ENCODE measurements around the gene PTPRD. TPM values are rescaled to one million over a fixed set of nuclear protein-coding genes. Genes with fewer than 3 reads are reported as not detected.

PTPRD gene
- total RNA-seq, 1 experiment from 2014 or later = 0.02 TPM

DNA sequence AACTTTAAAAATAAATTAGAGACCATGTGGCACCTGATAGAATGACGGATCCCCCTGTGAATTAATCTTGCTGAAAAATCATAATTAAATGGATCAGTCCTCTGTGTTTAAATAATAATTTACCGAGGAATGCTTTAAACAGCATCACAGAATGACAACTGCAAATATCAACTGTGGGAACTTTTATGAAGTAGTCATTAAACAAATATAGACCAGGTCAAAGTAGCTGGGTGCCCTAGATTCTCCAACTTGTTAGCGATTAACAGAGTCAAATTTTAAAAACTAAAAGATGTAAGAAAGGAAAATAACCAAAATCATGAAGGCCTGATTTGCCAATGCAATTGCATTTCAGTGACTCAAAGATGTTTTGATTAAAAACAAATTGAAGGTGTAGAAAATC lies 933.4 kb downstream of the PTPRD start:
- H3K9ac ChIP-seq (ENCODE audit: low read length) = no peak overlapping the region
- H3K4me2 ChIP-seq (ENCODE audit: low read length) = no peak overlapping the region
- H3K79me2 ChIP-seq (ENCODE audit: insufficient read depth, low read length) = no peaks in the 10 kb centered on the region
- H3K36me3 ChIP-seq (ENCODE audit: control insufficient read depth in 1 of 2, insufficient read depth in 2 of 2, low read length in 2 of 2) = no peaks in the 10 kb centered on the region
- DNase-seq (ENCODE audit: low read depth, low spot score) = no peak
- no peak for ATAC-seq
- no peaks in the 10 kb centered on the region for H3K27me3 ChIP-seq (ENCODE audit: insufficient read depth, low read length)
- H3K9me2 ChIP-seq (ENCODE audit: insufficient read depth) = no peaks in the 10 kb centered on the region
- no peaks in the 10 kb centered on the region for H4K20me1 ChIP-seq (ENCODE audit: insufficient read depth)
- POLR2A ChIA-PET = no interaction called here
- no peak overlapping the region for H3K27ac ChIP-seq (ENCODE audit: low read depth, low read length)
- no peak for TF ChIP-seq EGR1 (IDR thresholded peaks at IDR 0.05; ENCODE audit: low read depth)
- TF ChIP-seq ZFX (IDR thresholded peaks at IDR 0.05) = no peak
- TF ChIP-seq, protein P1, sequence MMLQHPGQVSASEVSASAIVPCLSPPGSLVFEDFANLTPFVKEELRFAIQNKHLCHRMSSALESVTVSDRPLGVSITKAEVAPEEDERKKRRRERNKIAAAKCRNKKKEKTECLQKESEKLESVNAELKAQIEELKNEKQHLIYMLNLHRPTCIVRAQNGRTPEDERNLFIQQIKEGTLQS (IDR thresholded peaks at IDR 0.05) = no peak
- no peak for TF ChIP-seq SP1 (IDR thresholded peaks at IDR 0.05; ENCODE audit: low read depth)
- no peak for TF ChIP-seq POLR2A (IDR thresholded peaks at IDR 0.05; ENCODE audit: borderline replicate concordance, extremely low read depth, insufficient read depth, insufficient read length)
- TF ChIP-seq SIN3A (IDR thresholded peaks at IDR 0.05; ENCODE audit: low read depth) = no peak
- no peak for TF ChIP-seq EZH2 (IDR thresholded peaks at IDR 0.05)
- TF ChIP-seq TCF7L2 (IDR thresholded peaks at IDR 0.05; ENCODE audit: borderline replicate concordance, extremely low read depth, insufficient read depth, insufficient read length) = no peak
- TF ChIP-seq, protein P2, sequence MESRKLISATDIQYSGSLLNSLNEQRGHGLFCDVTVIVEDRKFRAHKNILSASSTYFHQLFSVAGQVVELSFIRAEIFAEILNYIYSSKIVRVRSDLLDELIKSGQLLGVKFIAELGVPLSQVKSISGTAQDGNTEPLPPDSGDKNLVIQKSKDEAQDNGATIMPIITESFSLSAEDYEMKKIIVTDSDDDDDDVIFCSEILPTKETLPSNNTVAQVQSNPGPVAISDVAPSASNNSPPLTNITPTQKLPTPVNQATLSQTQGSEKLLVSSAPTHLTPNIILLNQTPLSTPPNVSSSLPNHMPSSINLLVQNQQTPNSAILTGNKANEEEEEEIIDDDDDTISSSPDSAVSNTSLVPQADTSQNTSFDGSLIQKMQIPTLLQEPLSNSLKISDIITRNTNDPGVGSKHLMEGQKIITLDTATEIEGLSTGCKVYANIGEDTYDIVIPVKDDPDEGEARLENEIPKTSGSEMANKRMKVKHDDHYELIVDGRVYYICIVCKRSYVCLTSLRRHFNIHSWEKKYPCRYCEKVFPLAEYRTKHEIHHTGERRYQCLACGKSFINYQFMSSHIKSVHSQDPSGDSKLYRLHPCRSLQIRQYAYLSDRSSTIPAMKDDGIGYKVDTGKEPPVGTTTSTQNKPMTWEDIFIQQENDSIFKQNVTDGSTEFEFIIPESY (IDR thresholded peaks at IDR 0.05; ENCODE audit: extremely low read depth, insufficient replicate concordance, low read length) = no peak
- no peak for TF ChIP-seq SRF (IDR thresholded peaks at IDR 0.05; ENCODE audit: low read depth)
- no peak for TF ChIP-seq EZH2phosphoT487 (IDR thresholded peaks at IDR 0.05; ENCODE audit: borderline replicate concordance)
- TF ChIP-seq, protein P3, sequence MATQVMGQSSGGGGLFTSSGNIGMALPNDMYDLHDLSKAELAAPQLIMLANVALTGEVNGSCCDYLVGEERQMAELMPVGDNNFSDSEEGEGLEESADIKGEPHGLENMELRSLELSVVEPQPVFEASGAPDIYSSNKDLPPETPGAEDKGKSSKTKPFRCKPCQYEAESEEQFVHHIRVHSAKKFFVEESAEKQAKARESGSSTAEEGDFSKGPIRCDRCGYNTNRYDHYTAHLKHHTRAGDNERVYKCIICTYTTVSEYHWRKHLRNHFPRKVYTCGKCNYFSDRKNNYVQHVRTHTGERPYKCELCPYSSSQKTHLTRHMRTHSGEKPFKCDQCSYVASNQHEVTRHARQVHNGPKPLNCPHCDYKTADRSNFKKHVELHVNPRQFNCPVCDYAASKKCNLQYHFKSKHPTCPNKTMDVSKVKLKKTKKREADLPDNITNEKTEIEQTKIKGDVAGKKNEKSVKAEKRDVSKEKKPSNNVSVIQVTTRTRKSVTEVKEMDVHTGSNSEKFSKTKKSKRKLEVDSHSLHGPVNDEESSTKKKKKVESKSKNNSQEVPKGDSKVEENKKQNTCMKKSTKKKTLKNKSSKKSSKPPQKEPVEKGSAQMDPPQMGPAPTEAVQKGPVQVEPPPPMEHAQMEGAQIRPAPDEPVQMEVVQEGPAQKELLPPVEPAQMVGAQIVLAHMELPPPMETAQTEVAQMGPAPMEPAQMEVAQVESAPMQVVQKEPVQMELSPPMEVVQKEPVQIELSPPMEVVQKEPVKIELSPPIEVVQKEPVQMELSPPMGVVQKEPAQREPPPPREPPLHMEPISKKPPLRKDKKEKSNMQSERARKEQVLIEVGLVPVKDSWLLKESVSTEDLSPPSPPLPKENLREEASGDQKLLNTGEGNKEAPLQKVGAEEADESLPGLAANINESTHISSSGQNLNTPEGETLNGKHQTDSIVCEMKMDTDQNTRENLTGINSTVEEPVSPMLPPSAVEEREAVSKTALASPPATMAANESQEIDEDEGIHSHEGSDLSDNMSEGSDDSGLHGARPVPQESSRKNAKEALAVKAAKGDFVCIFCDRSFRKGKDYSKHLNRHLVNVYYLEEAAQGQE (IDR thresholded peaks at IDR 0.05; ENCODE audit: low read depth) = no peak
- no peak for TF ChIP-seq ELF1 (IDR thresholded peaks at IDR 0.05; ENCODE audit: borderline replicate concordance, low read depth)
- TF ChIP-seq, protein P4, sequence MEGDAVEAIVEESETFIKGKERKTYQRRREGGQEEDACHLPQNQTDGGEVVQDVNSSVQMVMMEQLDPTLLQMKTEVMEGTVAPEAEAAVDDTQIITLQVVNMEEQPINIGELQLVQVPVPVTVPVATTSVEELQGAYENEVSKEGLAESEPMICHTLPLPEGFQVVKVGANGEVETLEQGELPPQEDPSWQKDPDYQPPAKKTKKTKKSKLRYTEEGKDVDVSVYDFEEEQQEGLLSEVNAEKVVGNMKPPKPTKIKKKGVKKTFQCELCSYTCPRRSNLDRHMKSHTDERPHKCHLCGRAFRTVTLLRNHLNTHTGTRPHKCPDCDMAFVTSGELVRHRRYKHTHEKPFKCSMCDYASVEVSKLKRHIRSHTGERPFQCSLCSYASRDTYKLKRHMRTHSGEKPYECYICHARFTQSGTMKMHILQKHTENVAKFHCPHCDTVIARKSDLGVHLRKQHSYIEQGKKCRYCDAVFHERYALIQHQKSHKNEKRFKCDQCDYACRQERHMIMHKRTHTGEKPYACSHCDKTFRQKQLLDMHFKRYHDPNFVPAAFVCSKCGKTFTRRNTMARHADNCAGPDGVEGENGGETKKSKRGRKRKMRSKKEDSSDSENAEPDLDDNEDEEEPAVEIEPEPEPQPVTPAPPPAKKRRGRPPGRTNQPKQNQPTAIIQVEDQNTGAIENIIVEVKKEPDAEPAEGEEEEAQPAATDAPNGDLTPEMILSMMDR (IDR thresholded peaks at IDR 0.05 in 2 of 3, conservative IDR thresholded peaks at IDR 0.05 in 1 of 3; ENCODE audit: borderline replicate concordance in 1 of 3, insufficient read depth in 1 of 3, low read depth in 2 of 3, low read length in 2 of 3) = no peak
- TF ChIP-seq CEBPB (IDR thresholded peaks at IDR 0.05; ENCODE audit: low read depth) = no peak
- no peak for TF ChIP-seq ZNF274 (IDR thresholded peaks at IDR 0.05; ENCODE audit: low read depth, low read length)
- no peak for TF ChIP-seq CBX3 (IDR thresholded peaks at IDR 0.05; ENCODE audit: low read depth)
- TF ChIP-seq, protein P5, sequence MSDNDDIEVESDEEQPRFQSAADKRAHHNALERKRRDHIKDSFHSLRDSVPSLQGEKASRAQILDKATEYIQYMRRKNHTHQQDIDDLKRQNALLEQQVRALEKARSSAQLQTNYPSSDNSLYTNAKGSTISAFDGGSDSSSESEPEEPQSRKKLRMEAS (IDR thresholded peaks at IDR 0.05) = no peak
- H3K9me3 ChIP-seq (ENCODE audit: control insufficient read depth in 1 of 2, insufficient read depth in 1 of 2, low read depth in 1 of 2, low read length in 2 of 2) = peaks cover 4 to 11% of the 10 kb centered on the region in 2 experiments; a peak in 2 of 4 replicates
- H2AFZ ChIP-seq (ENCODE audit: low read depth, low read length, poor library complexity, severe bottlenecking) = no peak overlapping the region
- CTCF ChIA-PET = no interaction called here
- intact Hi-C loops (cut with micrococcal nuclease) = no loop called here
- no TSS peak for BruUV-seq (replicated peaks)
- no peak overlapping the region for H3K4me3 ChIP-seq (replicated peaks in 1 of 2; ENCODE audit: low read depth in 1 of 2, low read length in 2 of 2)
- H3K4me1 ChIP-seq (ENCODE audit: control insufficient read depth in 1 of 2, insufficient read depth in 2 of 2, low read length in 2 of 2) = no peaks in the 10 kb centered on the region
- RAD21 ChIA-PET (ENCODE audit: low non-redundant PET in 1 of 2, low total read pairs in 2 of 2, uncharacterized antibody in 2 of 2, unreplicated experiment in 2 of 2) = no interaction called here
